GM21717 (cell line): ENCODE measurements around the gene DTYMK.
A peak's percentile ranks its signal among the peaks of the same experiment; 100 is the strongest.

Experiments
- ATAC-seq: cut with Tn5 transposase; IDR thresholded peaks from one replicate; pipeline ENCODE4 v1.9.1; 2021; ENCODE audit warnings: mild to moderate bottlenecking, moderate library complexity; ENCODE audit not compliant: unreplicated experiment

DTYMK gene

GRCh38 chr2:241706537-241706936, 19.9 kb upstream of the DTYMK start:
- no peak for ATAC-seq

- ATAC-seq, result peak; percentile 0
Observed at GRCh38 chr2:241703032-241703604, 16.5 kb upstream of the DTYMK start.

DNA sequence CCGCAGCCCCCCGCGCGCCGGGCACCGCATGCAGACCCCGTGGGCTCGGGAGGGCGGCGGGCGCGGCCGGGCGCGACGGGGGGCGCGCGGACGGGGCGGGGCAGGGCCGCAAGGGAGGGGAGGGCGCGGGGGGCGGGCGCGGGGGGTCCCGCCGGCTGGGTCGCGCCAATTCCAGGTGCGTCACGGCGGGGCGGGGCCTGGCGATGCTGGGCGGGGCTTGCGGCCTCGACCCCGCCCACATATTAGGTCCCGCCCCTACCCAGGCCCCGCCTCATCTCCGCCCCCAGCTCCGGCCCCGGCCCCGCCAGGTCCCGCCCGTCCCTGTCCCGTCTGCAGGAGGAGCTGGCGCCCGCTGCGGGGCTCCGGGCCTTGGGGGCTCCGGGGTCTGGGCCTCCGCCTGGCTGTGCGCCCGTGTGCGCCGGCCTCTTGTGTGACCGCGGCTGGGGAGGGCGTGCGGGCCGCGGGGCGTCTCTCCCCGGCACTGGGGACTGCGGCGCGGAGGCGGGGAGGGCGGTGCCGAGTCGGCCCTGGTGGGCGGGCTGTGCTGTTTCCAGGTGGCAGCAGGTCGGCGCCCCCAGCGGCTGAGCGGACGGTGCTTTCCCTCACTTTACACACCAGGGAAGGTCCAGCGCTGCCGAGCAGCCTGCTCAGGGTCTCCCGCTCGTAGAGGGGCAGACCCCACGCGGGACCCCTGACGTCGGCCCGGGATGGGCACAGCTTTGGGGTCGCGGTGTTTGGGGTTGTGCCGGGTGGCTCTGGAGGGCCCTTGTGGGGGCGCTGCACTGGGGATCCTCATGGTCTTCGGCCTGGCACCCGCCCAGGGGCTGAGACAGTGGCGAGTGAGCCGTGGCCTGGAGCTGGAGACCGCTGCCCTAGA, 15.8 kb upstream of the DTYMK start:
- peak; percentile 62 for ATAC-seq

GRCh38 chr2:241701399-241702154, 15.0 kb upstream of the DTYMK start, which contains the start of gene ING5:
Gene ING5 (plus strand): TSS chr2:241702039. CDS start chr2:241702066, 27 bp downstream.
- ATAC-seq, result peak; percentile 55

DNA sequence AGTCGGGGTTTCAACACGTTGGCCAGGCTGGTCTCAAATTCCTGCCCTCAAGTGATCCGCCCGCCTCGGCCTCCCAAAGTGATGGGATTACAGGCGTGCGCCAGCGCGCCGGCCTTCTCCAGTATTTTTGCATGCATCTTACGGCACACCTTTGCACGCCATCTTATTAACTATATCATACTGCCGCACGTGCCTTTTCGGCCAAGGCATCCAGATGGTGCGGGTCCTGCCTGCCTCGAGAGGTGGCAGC, 14.5 kb upstream of the DTYMK start:
- no peak for ATAC-seq

DNA sequence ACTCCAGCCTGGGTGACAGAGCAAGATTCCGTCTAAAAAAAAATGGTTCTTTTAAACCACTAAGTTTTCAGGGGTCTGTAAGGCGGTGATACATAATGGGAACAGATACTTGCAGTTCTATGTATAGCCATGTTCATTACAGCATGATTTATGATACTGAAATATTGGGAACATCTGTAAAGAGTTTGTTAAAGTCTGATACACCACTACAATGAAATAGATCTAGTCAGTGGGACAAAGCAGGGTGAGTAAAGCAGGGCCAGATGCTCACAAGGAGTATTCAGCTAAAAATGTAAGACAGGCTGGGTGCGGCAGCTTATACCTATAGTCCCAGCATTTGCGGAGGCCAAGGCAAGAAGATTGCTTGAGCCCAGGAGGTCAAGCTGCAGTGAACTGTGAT, 9.0 kb upstream of the DTYMK start:
- ATAC-seq, result no peak

GRCh38 chr2:241692448-241692847, 5.8 kb upstream of the DTYMK start:
- no peak for ATAC-seq

- no peak for ATAC-seq
Observed at GRCh38 chr2:241690202-241690717, 3.6 kb upstream of the DTYMK start.

DNA sequence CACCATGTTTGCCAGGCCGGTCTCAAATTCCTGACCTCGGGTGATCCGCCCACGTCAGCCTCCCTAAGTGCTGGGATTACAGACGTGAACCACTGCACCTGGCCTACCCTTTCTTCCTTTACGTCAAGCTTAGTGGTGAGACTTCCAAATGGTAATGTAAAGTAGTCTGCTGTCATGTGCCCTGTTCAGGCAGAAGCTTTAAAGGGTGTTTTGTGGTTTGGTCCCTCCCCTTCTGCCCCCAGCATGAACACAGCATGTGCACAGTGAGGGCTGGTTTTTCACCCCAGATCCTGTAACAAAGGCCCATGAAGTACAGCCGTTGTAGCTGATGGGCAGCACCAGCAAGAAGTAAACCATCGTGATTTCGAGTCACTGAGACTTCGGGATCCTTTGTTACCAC, 2.7 kb upstream of the DTYMK start:
- ATAC-seq, result no peak

GRCh38 chr2:241686324-241686649, 328 bp downstream of the DTYMK start:
- peak; percentile 14 for ATAC-seq

DNA sequence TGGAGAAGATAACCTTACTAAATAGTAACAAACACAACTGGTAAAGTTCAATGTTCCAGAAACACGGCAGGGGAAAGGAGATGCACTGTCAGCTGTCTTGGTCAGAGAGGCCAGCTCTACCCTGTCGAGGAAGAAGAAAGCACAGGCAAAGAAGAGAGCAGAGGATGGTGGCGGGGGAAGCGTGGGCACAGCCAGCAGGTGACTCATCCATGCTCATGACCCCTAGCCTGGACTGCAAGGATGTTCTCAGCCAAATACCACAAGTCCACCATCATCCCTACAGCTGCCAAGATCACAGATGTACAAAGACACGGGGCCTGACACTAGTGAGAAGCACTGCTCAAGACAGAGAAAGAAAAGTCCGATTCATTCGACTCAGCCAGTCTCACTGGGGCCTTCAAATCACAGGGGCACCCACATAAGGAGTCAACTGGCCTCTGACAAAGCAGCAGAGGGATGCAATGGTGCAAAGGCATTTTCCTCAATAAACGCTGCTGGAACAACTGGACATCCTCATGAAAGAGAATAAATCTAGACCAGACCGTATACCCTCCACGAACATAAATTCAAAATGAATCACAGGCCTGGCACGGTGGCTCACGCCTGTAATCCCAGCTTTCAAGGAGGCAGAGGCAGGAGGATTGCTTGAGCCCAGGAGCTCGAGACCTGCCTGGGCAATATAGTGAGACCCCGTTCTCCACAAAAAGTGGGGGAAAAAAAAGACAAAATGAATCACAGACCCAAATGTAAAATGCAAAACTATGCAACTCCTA, 5.6 kb downstream of the DTYMK start:
- no peak for ATAC-seq

DNA sequence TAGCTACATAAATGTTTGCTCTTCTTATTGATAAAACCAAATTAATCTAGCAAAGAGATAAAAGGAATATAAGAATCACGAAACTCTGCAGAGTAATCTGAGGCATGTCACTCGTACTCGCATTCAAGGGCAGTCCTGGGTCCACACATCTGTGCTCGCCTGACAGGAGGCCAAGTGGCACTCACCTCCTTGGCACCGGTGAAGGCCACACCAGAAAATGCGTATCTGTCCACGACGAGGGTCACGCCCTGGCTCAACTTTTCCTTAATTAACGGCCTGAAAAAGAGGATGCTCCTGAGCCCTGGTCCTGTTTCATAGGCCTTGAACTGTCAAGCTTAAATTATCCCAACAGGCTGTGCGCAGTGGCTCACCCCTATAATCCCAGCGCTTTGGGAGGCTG, 6.6 kb downstream of the DTYMK start:
- no peak for ATAC-seq

DNA sequence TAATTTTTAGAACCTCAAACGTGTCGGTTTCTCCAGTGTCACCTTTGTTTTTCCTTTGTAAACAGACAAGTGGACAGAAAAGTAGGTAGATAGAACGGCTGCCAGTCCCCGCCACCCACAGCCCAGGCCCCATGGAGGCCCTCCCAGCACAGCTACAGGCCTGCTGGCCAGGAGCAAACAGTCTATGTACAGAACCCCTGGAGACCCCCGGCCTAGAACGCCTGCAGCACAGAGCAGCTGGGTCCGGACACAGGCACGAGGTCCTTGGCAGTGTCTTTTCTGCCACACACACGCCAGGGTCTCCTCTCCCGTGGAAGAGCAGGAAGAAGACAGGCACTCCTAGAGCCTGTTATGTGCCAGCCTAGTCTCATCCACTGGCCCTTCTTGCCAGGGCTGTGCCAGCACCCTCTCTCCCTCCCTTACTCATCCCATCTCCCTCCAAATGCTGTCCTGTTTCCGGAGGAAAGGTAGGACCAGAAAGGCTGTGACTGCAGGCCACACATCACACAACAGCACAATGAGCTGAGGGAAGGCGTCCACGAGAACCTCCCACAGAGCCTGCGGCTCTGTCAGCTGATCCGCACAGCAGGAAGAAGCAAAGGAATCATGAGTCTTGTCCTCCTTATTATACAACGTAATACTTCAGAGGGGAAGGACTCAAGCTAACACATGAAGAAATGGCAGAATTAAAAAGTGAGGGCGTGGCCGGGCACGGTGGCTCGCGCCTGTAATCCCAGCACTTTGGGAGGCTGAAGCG, 7.7 kb downstream of the DTYMK start:
- ATAC-seq, result no peak

- no peak for ATAC-seq
Observed at GRCh38 chr2:241678307-241678706, 8.3 kb downstream of the DTYMK start.

DNA sequence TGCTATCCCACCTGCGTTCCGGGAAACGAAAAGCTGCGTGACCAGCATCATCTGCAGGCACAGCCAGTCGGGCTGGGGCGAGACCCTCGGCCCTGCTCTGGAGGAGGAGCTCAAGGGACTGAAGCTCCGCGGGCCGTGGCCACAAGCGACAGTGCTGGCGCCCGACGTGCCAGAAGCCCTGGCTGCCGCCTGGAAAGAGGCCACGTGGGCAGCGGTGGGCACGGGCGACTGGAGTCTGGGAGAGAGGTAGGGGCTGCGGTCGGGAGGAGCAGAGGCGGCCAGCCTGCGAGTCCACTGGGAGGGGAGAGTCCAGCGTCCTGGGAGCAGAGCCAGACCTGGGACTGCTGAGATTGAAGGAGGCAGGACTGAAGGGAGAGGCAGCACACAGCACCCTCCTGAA, 9.2 kb downstream of the DTYMK start:
- no peak for ATAC-seq

DNA sequence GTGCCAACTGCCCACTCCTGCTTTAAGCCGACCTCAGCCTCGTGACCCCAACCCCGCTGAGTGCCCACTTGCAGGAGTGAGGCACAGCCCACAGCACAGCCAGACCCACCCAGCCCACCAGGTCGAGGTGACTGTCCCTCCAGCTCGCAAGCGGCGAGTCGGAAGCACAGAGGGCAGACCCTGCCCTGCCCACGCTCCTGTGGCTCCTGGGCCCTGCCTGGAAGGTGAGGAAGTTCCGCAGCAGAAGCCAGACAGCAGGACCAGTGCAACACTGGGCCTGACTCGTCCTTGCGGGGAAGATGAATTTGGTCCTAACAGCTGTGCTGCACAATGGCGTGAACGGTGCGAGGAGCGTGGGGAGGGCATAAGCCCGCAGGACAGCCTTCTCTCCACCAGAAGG, 9.9 kb downstream of the DTYMK start:
- ATAC-seq, result no peak

- ATAC-seq, result no peak
Observed at GRCh38 chr2:241675885-241676284, 10.7 kb downstream of the DTYMK start.

GRCh38 chr2:241673797-241674725, 12.6 kb downstream of the DTYMK start:
- ATAC-seq, result no peak

DNA sequence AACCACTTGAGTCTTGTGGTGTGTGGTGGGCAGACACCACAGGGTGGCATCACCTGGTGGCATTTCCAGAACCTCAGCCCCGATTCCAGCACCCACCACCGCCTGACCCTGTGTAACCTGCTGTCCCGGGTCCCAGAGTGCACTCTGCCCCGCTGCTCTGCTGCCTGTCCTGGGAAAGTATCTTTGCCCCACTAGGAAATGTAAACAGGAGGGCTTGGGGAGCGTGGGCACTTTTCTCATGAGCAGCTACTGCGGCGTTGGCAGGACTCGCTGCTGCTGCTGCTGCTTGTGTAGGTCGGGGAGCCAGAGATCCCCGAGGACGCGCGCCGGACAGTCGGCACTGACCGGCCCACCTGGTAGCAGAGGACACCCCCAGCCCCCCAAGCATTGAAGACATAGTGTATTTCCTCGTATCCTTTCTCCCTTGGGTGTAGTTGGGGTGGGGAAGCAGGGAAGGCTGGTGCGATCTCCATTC, 13.4 kb downstream of the DTYMK start:
- no peak for ATAC-seq
